HUES64 (cell line): ENCODE measurements around the gene STAC3.

ENCODE experiments used
- H3K27ac ChIP-seq: 2 replicates; pipeline ENCODE4 v1.7.0; 2013; ENCODE audit warnings: low read depth, low read length, inconsistent platforms
- H3K27me3 ChIP-seq: 2 replicates; pipeline ENCODE4 v1.6.1; 2013; ENCODE audit warnings: mild to moderate bottlenecking, low read length; ENCODE audit not compliant: insufficient read depth
- H3K36me3 ChIP-seq: 2 replicates; pipeline ENCODE4 v1.6.1; 2013; ENCODE audit warnings: mild to moderate bottlenecking, low read length; ENCODE audit not compliant: insufficient read depth
- H3K4me1 ChIP-seq: 2 replicates; pipeline ENCODE4 v1.6.1; 2013; ENCODE audit warnings: mild to moderate bottlenecking, low read length, moderate library complexity; ENCODE audit not compliant: insufficient read depth
- H3K4me3 ChIP-seq: 2 replicates; pipeline ENCODE4 v1.5.1; 2013; ENCODE audit warnings: mild to moderate bottlenecking, low read length, moderate library complexity
- H3K9ac ChIP-seq: 2 replicates; pipeline ENCODE4 v1.6.1; 2013; ENCODE audit warnings: mild to moderate bottlenecking, low read depth, low read length
- H3K9me3 ChIP-seq: 2 replicates; pipeline ENCODE4 v1.6.1; 2013; ENCODE audit warnings: low read depth, low read length; ENCODE audit not compliant: insufficient read depth
- WGBS: fragments of 150-250, 120-280 bp; methylation state at CpG from one replicate; pipeline ENCODE4 v1.1.7; 2013; ENCODE audit warnings: missing lambda C conversion rate; 5-methylcytosine and 5-hydroxymethylcytosine counted together

Gene STAC3

DNA sequence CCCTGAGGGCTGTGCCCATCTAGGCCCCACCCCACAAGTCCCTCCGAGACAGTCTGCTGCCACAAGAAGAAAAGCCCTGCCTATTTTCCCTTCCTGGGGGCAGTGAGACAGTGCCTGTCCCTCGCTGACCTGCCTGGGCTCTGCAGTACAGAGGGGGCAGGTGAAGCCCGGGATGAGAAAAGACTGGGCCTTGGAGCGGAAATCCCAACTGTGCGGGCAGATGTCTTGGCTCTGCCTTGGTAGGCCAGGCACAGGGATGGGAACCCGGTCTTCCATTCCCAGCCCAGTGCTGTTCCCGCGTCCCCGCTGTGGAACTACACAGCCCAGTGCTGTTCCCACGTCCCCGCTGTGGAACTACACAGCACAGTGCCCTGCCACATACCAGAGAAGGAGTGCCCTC, 47.2 kb downstream of the STAC3 start:
- Histone ChIP-seq H3K36me3 (peaks cover 92% of the 10 kb centered on the region), H3K9ac (no peak overlapping the region), H3K27me3 (no peaks in the 10 kb centered on the region)

DNA sequence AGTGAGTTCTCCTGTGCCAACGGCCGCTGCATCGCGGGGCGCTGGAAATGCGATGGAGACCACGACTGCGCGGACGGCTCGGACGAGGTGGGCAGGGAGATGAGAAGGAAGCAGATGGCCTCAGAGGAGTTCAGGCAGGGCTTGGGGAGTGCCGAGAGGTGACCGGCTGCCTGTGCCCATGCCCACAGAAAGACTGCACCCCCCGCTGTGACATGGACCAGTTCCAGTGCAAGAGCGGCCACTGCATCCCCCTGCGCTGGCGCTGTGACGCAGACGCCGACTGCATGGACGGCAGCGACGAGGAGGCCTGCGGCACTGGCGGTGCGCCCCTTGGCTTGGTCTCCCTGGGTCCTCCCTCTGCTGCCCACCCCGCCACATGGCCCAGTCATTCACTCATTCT, 47.8 kb downstream of the STAC3 start:
- Histone ChIP-seq H3K4me3 (no peak overlapping the region), H3K27ac (no peak overlapping the region), H3K36me3 (peaks cover 94% of the 10 kb centered on the region), H3K27me3 (no peaks in the 10 kb centered on the region), H3K4me1 (no peaks in the 10 kb centered on the region), H3K9ac (no peak overlapping the region), H3K9me3 (no peaks in the 10 kb centered on the region)
- WGBS, result 98% methylated on average over 28 of the region's 28 CpGs

More for the DNA sequence above, 47.2 kb downstream of the STAC3 start:
- Histone ChIP-seq H3K4me1 (no peaks in the 10 kb centered on the region), H3K9me3 (no peaks in the 10 kb centered on the region), H3K27ac (no peak overlapping the region), H3K4me3 (no peak overlapping the region)
- 87% methylated on average over 11 of the region's 11 CpGs for WGBS

DNA sequence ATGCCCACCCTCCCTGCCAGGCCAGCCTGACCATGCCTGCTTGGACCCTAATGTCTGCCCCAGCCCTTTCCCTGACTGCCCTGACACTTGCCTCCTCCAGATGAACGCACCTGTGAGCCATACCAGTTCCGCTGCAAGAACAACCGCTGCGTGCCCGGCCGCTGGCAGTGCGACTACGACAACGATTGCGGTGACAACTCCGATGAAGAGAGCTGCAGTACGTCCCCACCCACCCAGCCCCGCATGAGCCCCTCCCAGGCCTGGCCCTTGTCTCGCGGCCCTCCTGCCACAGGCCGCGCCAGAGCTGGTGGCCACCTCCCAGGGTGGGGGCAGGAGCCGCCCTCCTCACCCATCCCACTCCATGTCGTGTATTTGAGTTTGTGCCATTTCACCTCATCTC, 48.7 kb downstream of the STAC3 start:
- Histone ChIP-seq H3K9ac (no peak overlapping the region), H3K9me3 (no peaks in the 10 kb centered on the region), H3K4me3 (no peak overlapping the region), H3K4me1 (no peaks in the 10 kb centered on the region), H3K36me3 (peaks cover 94% of the 10 kb centered on the region), H3K27ac (no peak overlapping the region), H3K27me3 (no peaks in the 10 kb centered on the region)
- WGBS, result 95% methylated on average over 19 of the region's 19 CpGs

DNA sequence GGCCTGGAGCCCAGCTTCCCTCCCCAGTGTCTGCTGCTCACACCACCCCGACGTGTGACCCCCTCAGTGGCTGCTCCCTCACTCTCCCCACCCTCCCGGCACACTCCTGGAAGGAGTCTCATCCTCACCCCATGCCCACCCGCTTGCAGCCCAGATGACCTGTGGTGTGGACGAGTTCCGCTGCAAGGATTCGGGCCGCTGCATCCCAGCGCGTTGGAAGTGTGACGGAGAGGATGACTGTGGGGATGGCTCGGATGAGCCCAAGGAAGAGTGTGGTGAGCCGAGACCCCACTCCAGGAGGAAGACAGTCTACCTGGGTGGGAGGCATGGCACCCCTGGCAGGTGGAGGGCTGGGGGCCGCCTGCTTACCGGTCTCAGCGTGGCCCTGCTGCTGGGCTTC, 49.4 kb downstream of the STAC3 start:
- no peaks in the 10 kb centered on the region for H3K9me3 ChIP-seq
- 97% methylated on average over 16 of the region's 16 CpGs for WGBS
- no peaks in the 10 kb centered on the region for H3K4me1 ChIP-seq
- H3K27me3 ChIP-seq, result no peaks in the 10 kb centered on the region
- H3K4me3 ChIP-seq, result no peak overlapping the region
- no peak overlapping the region for H3K9ac ChIP-seq
- no peak overlapping the region for H3K27ac ChIP-seq
- peaks cover 98% of the 10 kb centered on the region for H3K36me3 ChIP-seq

DNA sequence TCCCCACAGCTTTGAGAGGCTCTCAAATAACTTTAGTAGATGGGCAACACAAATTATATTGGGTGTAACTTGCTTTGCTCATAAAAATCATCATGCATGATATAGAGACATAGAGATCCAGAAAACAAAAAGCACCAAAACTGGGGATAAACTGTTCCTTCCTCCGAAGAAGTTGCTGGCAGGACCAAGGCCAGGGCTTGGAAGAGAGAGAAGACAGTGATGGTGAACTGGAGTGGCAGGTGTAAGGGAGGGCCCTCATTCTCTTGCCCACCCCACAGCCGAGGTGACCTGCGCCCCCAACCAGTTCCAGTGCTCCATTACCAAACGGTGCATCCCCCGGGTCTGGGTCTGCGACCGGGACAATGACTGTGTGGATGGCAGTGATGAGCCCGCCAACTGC, 49.8 kb downstream of the STAC3 start:
- no peak overlapping the region for H3K9ac ChIP-seq
- H3K4me1 ChIP-seq, result no peaks in the 10 kb centered on the region
- H3K27ac ChIP-seq, result no peak overlapping the region
- WGBS, result 95% methylated on average over 8 of the region's 8 CpGs
- H3K9me3 ChIP-seq, result no peaks in the 10 kb centered on the region
- no peak overlapping the region for H3K4me3 ChIP-seq
- no peaks in the 10 kb centered on the region for H3K27me3 ChIP-seq
- H3K36me3 ChIP-seq, result peaks cover 98% of the 10 kb centered on the region

DNA sequence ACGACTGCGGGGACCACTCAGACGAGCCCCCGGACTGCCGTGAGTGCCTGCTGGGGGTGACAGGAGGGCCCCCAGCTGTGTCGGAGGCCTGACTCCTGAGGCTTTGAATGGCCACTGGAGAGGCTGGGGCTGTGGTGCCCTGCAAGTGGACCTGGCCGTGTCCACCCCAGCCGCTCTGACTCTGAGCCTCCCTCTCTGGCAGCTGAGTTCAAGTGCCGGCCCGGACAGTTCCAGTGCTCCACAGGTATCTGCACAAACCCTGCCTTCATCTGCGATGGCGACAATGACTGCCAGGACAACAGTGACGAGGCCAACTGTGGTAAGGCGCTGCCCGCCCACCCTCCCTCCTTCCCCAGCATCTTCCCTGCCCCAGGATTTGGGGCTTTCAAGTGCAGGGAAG, 50.5 kb downstream of the STAC3 start:
- Histone ChIP-seq H3K27me3 (no peaks in the 10 kb centered on the region), H3K27ac (no peak overlapping the region), H3K9ac (no peak overlapping the region), H3K36me3 (peaks cover 98% of the 10 kb centered on the region), H3K4me1 (no peaks in the 10 kb centered on the region), H3K9me3 (no peaks in the 10 kb centered on the region), H3K4me3 (no peak overlapping the region)
- whole genome bisulfite sequencing, result 95% methylated on average over 15 of the region's 15 CpGs

DNA sequence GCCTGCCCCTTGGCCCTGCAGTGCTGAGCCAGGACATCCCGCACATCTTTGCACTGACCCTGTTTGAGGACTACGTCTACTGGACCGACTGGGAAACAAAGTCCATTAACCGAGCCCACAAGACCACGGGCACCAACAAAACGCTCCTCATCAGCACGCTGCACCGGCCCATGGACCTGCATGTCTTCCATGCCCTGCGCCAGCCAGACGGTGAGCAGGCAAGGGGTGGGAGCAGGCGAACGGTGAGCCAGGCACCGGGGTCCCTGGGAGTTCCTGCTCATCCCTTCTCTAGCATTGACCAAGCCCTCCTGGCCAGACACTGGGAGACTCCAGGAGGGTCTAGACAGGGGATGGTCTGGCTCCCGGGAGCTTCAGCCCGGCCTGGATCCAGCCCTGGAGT, 51.8 kb downstream of the STAC3 start:
- Histone ChIP-seq H3K27ac (no peak overlapping the region), H3K4me1 (no peaks in the 10 kb centered on the region), H3K36me3 (peaks cover 98% of the 10 kb centered on the region), H3K9me3 (no peaks in the 10 kb centered on the region), H3K4me3 (no peak overlapping the region), H3K27me3 (no peaks in the 10 kb centered on the region), H3K9ac (no peak overlapping the region)
- 89% methylated on average over 15 of the region's 15 CpGs for WGBS

DNA sequence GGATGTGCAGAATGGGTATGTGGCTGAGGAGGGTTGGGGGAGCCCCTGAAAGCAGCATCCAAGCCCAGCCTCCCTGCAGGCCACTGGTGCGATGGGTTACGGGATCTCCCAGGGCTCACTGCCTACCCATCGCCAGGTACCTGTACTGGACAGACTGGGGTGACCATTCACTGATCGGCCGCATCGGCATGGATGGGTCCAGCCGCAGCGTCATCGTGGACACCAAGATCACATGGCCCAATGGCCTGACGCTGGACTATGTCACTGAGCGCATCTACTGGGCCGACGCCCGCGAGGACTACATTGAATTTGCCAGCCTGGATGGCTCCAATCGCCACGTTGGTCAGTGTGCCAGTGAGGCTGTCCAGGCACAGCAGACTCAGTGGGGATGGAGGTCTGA, 52.7 kb downstream of the STAC3 start:
- no peak overlapping the region for H3K27ac ChIP-seq
- 96% methylated on average over 17 of the region's 17 CpGs for WGBS

DNA sequence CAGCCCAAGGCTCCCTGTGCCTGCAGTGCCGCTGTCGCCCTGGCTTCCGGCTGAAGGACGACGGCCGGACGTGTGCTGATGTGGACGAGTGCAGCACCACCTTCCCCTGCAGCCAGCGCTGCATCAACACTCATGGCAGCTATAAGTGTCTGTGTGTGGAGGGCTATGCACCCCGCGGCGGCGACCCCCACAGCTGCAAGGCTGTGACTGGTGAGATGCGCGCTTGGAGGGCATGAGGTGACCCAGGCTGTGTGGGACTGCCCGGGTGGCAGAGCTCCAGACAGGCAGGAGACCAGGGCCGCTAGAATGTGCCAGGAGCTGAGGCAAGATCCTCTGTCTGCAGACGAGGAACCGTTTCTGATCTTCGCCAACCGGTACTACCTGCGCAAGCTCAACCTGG, 54.0 kb downstream of the STAC3 start:
- Histone ChIP-seq H3K4me3 (no peak overlapping the region), H3K4me1 (no peaks in the 10 kb centered on the region), H3K27ac (no peak overlapping the region), H3K9me3 (no peaks in the 10 kb centered on the region), H3K27me3 (no peaks in the 10 kb centered on the region), H3K36me3 (peaks cover 98% of the 10 kb centered on the region), H3K9ac (no peak overlapping the region)
- WGBS, result 97% methylated on average over 22 of the region's 22 CpGs

More for the DNA sequence above, 52.7 kb downstream of the STAC3 start:
- no peak overlapping the region for H3K4me3 ChIP-seq
- peaks cover 98% of the 10 kb centered on the region for H3K36me3 ChIP-seq
- H3K9me3 ChIP-seq, result no peaks in the 10 kb centered on the region
- H3K4me1 ChIP-seq, result no peaks in the 10 kb centered on the region
- no peak overlapping the region for H3K9ac ChIP-seq
- H3K27me3 ChIP-seq, result no peaks in the 10 kb centered on the region

DNA sequence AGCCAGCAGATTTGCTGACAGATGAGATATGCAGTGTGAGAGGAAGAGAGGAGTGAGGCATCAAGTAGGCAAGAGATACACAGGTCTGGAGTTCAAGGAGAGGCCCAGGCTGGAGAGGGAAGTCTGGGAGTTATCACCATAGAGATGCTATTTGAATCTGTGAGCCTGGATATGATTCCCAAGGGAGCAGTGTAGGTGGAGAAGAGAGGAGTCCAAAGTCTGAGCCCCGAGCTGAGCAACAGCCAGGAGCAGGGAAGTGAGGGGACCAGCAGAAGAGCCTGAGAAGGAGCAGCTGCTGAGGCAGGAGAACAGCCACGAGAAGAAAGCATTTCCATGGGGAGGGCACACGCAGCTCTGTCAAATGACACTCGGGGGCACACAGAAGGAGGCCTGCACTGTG, 54.5 kb downstream of the STAC3 start:
- Histone ChIP-seq H3K36me3 (peaks cover 98% of the 10 kb centered on the region), H3K27me3 (no peaks in the 10 kb centered on the region), H3K4me1 (no peaks in the 10 kb centered on the region), H3K4me3 (no peak overlapping the region), H3K9me3 (no peaks in the 10 kb centered on the region), H3K9ac (no peak overlapping the region), H3K27ac (no peak overlapping the region)
- 96% methylated on average over 4 of the region's 4 CpGs for WGBS

DNA sequence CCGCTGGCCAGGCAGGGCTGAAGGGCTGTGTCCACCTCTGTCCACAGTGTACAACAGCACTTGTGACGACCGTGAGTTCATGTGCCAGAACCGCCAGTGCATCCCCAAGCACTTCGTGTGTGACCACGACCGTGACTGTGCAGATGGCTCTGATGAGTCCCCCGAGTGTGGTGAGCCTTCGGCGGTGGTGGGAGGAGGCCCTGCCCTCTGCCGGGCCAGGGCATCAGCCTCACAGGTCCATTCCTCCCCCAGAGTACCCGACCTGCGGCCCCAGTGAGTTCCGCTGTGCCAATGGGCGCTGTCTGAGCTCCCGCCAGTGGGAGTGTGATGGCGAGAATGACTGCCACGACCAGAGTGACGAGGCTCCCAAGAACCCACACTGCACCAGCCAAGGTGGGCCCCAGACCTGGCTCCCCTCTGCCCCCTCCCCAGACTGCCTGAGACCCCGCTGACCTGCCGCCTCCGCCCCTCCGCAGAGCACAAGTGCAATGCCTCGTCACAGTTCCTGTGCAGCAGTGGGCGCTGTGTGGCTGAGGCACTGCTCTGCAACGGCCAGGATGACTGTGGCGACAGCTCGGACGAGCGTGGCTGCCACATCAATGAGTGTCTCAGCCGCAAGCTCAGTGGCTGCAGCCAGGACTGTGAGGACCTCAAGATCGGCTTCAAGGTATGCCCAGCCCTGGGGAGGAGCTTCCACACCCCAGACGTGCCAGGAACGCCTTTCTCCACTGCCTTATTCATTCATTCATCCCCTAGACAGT, 55.2 kb downstream of the STAC3 start:
- Histone ChIP-seq H3K27ac (no peak overlapping the region), H3K9me3 (no peaks in the 10 kb centered on the region), H3K36me3 (peaks cover 98% of the 10 kb centered on the region), H3K27me3 (no peaks in the 10 kb centered on the region), H3K4me3 (no peak overlapping the region), H3K9ac (no peak overlapping the region), H3K4me1 (no peaks in the 10 kb centered on the region)
- WGBS, result 94% methylated on average over 34 of the region's 34 CpGs

DNA sequence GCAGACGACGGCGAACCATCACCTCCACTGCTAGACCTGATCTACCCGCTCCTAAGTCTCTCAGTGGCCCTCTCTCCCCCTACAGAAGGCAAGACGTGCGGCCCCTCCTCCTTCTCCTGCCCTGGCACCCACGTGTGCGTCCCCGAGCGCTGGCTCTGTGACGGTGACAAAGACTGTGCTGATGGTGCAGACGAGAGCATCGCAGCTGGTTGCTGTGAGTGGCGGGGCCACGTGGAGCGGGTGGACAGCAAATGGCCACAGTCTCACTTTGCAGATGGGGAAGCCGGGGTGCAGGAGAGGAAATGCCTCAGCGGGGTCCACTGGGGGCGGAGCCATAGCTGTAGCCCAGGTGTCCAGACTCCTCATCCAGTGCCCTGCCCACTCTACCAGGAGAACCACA, 55.8 kb downstream of the STAC3 start:
- Histone ChIP-seq H3K4me1 (no peaks in the 10 kb centered on the region), H3K27me3 (no peaks in the 10 kb centered on the region), H3K36me3 (peaks cover 100% of the 10 kb centered on the region), H3K9me3 (no peaks in the 10 kb centered on the region), H3K4me3 (no peak overlapping the region), H3K27ac (no peak overlapping the region), H3K9ac (no peak overlapping the region)
- WGBS, result 96% methylated on average over 19 of the region's 19 CpGs
